GM18858 (cell line): Measurements from ENCODE around the gene STON2.
A peak's percentile ranks its signal among the peaks of the same experiment; 100 is the strongest.

ENCODE experiments used
- ATAC-seq: cut with Tn5 transposase; IDR thresholded peaks from one replicate; pipeline ENCODE4 v1.9.1; 2021; ENCODE audit not compliant: unreplicated experiment

The STON2 gene

GRCh38 chr14:81418057-81418790 lies 18.1 kb upstream of the STON2 start:
- ATAC-seq: no peak

GRCh38 chr14:81416981-81417380 lies 16.9 kb upstream of the STON2 start:
- no peak for ATAC-seq

GRCh38 chr14:81416194-81416952 lies 16.2 kb upstream of the STON2 start:
- ATAC-seq: no peak

GRCh38 chr14:81415781-81416180 lies 15.7 kb upstream of the STON2 start:
- no peak for ATAC-seq

- ATAC-seq: no peak
These were observed 14.0 kb upstream of the STON2 start for GRCh38 chr14:81414123-81414522.

GRCh38 chr14:81412779-81413178 lies 12.7 kb upstream of the STON2 start:
- ATAC-seq: no peak

GRCh38 chr14:81408595-81408994 lies 8.5 kb upstream of the STON2 start:
- ATAC-seq: no peak

GRCh38 chr14:81406863-81407262 lies 6.7 kb upstream of the STON2 start:
- ATAC-seq: no peak

- no peak for ATAC-seq
These were observed 2.0 kb upstream of the STON2 start for GRCh38 chr14:81402123-81402495.

GRCh38 chr14:81401420-81402122 lies 1.4 kb upstream of the STON2 start:
- ATAC-seq: peak; percentile 77

- ATAC-seq: no peak
These were observed 728 bp upstream of the STON2 start for GRCh38 chr14:81400852-81401251.

- ATAC-seq: no peak
These were observed 1.8 kb downstream of the STON2 start for GRCh38 chr14:81398196-81398891.

- ATAC-seq: no peak
These were observed 4.0 kb downstream of the STON2 start for GRCh38 chr14:81396113-81396512.

GRCh38 chr14:81394739-81395138 lies 5.4 kb downstream of the STON2 start:
- no peak for ATAC-seq

GRCh38 chr14:81392976-81393643 lies 7.0 kb downstream of the STON2 start:
- ATAC-seq: no peak

GRCh38 chr14:81392052-81392451 lies 8.1 kb downstream of the STON2 start:
- ATAC-seq: no peak

GRCh38 chr14:81390696-81391095 lies 9.4 kb downstream of the STON2 start:
- no peak for ATAC-seq

- no peak for ATAC-seq
These were observed 11.8 kb downstream of the STON2 start for GRCh38 chr14:81388336-81388735.

GRCh38 chr14:81386290-81386745 lies 13.8 kb downstream of the STON2 start:
- no peak for ATAC-seq

GRCh38 chr14:81385886-81386285 lies 14.2 kb downstream of the STON2 start:
- ATAC-seq: no peak

- ATAC-seq: no peak
These were observed 14.7 kb downstream of the STON2 start for GRCh38 chr14:81385419-81385818.
